Smooth muscle cell (in vitro differentiated cells): Measurements from ENCODE around the gene ALAS2. TPM values are rescaled to one million over a fixed set of nuclear protein-coding genes. Genes with fewer than 3 reads are reported as not detected.

ENCODE experiments used
- DNase-seq: peaks from one replicate; lab custom pipeline; 2025; ENCODE audit not compliant: unreplicated experiment; lab: John Stamatoyannopoulos, UW
- H2AFZ ChIP-seq: fragments of 200-600 bp; sonication (generic); 2 replicates; pipeline ENCODE4 v1.6.0; 2016; ENCODE audit warnings: antibody characterized with exemption, low read depth, mild to moderate bottlenecking
- H3F3A ChIP-seq: fragments of 200-600 bp; sonication (generic); 2 replicates; pipeline ENCODE4 v1.6.0; 2017; ENCODE audit warnings: antibody characterized with exemption, low read depth
- H3K27ac ChIP-seq: fragments of 200-600 bp; sonication (generic); 2 replicates; pipeline ENCODE4 v1.5.1; 2016; ENCODE audit warnings: low read depth, mild to moderate bottlenecking
- H3K27me3 ChIP-seq: fragments of 200-600 bp; sonication (generic); 2 replicates; pipeline ENCODE4 v1.6.1; 2016; ENCODE audit warnings: low read depth, mild to moderate bottlenecking
- H3K36me3 ChIP-seq: fragments of 200-600 bp; sonication (generic); 2 replicates; pipeline ENCODE4 v1.5.1; 2016; ENCODE audit warnings: low read depth
- H3K4me1 ChIP-seq: fragments of 200-600 bp; sonication (generic); 2 replicates; pipeline ENCODE4 v1.5.1; 2016; ENCODE audit warnings: low read depth
- H3K4me2 ChIP-seq: fragments of 200-600 bp; sonication (generic); 2 replicates; pipeline ENCODE4 v1.6.0; 2016; ENCODE audit warnings: mild to moderate bottlenecking
- H3K4me3 ChIP-seq: fragments of 200-600 bp; sonication (generic); 2 replicates; pipeline ENCODE4 v1.5.1; 2016; ENCODE audit warnings: mild to moderate bottlenecking
- H3K79me2 ChIP-seq: fragments of 200-600 bp; sonication (generic); 2 replicates; pipeline ENCODE4 v1.6.0; 2016; ENCODE audit warnings: low read depth, mild to moderate bottlenecking
- H3K9ac ChIP-seq: fragments of 200-600 bp; sonication (generic); 2 replicates; pipeline ENCODE4 v1.6.0; 2016; ENCODE audit warnings: low read depth
- H3K9me3 ChIP-seq: fragments of 200-600 bp; sonication (generic); replicated peaks from 2 replicates; pipeline ENCODE4 v1.5.1; 2016; ENCODE audit warnings: low read depth
- H4K20me1 ChIP-seq: fragments of 200-600 bp; sonication (generic); 2 replicates; pipeline ENCODE4 v1.6.0; 2016; ENCODE audit warnings: low read depth
- CTCF ChIP-seq: fragments of 200-600 bp; sonication (generic); IDR thresholded peaks from 2 replicates; pipeline ENCODE4 v1.5.1; 2017; ENCODE audit warnings: borderline replicate concordance, mild to moderate bottlenecking, antibody characterized with exemption; ENCODE audit not compliant: insufficient read depth, poor library complexity, severe bottlenecking
- WGBS: methylation state at CpG from one replicate; pipeline ENCODE4 v1.1.7; 2016; ENCODE audit warnings: low lambda C conversion rate; 5-methylcytosine and 5-hydroxymethylcytosine counted together
- polyA plus RNA-seq: library from polyadenylated mRNA; unstranded; fragments of >200 nt; fragmentation: Nextera tagmentation; extraction: Ambion mirVana; gene quantifications from 2 replicates; pipeline ENCODE4 v1.2.1, GENCODE V29; 2016
- total RNA-seq: library from RNA; depleted of rRNA; stranded (reverse); fragments of >200 nt; gene quantifications from 2 replicates; pipeline ENCODE4 v1.2.3, GENCODE V29; 2014

ALAS2 gene
- total and polyA plus RNA-seq, 2 experiments from 2014 or later: not detected

- H3K4me1 ChIP-seq: no peaks in the 10 kb centered on the region
- H3K27ac ChIP-seq: peak overlapping the region; percentile 76
- H3K27me3 ChIP-seq: no peaks in the 10 kb centered on the region
- H4K20me1 ChIP-seq: no peaks in the 10 kb centered on the region
- no peak overlapping the region for H3K4me2 ChIP-seq
- H3K4me3 ChIP-seq: no peak overlapping the region
- no peak for TF ChIP-seq CTCF
- H2AFZ ChIP-seq: no peak overlapping the region
- H3K79me2 ChIP-seq: no peaks in the 10 kb centered on the region
- H3K36me3 ChIP-seq: no peaks in the 10 kb centered on the region
- DNase-seq: no peak
- no peak overlapping the region for H3K9ac ChIP-seq
- 81% methylated on average over 18 of the region's 18 CpGs for WGBS
- H3K9me3 ChIP-seq: no peaks in the 10 kb centered on the region
- no peaks in the 10 kb centered on the region for H3F3A ChIP-seq
Observed at GRCh38 chrX:55006827-55007621, 23.8 kb downstream of the ALAS2 start.

- DNase-seq: no peak
- Histone ChIP-seq H3K9me3 (no peaks in the 10 kb centered on the region), H3K27ac (no peak overlapping the region), H3F3A (no peaks in the 10 kb centered on the region), H3K4me1 (peaks cover 3% of the 10 kb centered on the region), H3K36me3 (no peaks in the 10 kb centered on the region), H3K4me3 (no peak overlapping the region), H3K4me2 (no peak overlapping the region), H3K27me3 (no peaks in the 10 kb centered on the region), H4K20me1 (no peaks in the 10 kb centered on the region), H2AFZ (no peak overlapping the region), H3K79me2 (peaks cover 13% of the 10 kb centered on the region), H3K9ac (no peak overlapping the region)
- no peak for TF ChIP-seq CTCF
Observed at GRCh38 chrX:55005256-55005655, 25.5 kb downstream of the ALAS2 start.

DNA sequence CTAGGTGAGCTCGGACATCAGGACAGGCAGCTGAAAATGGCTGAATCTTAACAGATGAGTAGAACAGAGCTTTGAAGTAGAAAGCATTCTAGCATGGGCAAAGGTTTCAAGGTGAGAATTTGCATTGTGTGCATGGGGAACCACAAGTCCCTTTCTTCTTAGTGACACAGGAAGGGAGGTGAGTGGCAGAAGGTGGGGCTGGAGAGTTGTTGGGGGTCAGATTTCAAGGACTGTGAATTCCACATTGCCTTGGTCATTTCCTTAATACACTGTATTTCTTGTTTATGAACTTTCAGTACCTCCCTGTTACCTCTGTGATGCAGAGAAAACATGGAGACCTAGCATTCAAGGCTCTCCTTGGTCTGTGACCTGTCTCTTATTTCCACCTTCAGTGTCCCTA, 26.5 kb downstream of the ALAS2 start:
- peaks cover 14% of the 10 kb centered on the region for H3K79me2 ChIP-seq
- H4K20me1 ChIP-seq: no peaks in the 10 kb centered on the region
- DNase-seq: no peak
- no peak overlapping the region for H2AFZ ChIP-seq
- no peak overlapping the region for H3K4me2 ChIP-seq
- peaks cover 3% of the 10 kb centered on the region for H3K4me1 ChIP-seq
- no peak overlapping the region for H3K4me3 ChIP-seq
- H3K27me3 ChIP-seq: no peaks in the 10 kb centered on the region
- 71% methylated on average over 1 of the region's 1 CpG for WGBS
- no peaks in the 10 kb centered on the region for H3F3A ChIP-seq
- no peak overlapping the region for H3K27ac ChIP-seq
- no peak for TF ChIP-seq CTCF
- H3K9me3 ChIP-seq: no peaks in the 10 kb centered on the region
- no peaks in the 10 kb centered on the region for H3K36me3 ChIP-seq
- H3K9ac ChIP-seq: no peak overlapping the region
